22Rv1 (cell line): ENCODE results near the gene PRKCQ.

Experiments used
- H3K27ac ChIP-seq: fragments of 450-650 bp; 2 replicates; pipeline ENCODE4 v1.5.1; 2017
- ZFX ChIP-seq: fragments of 450-650 bp; IDR thresholded peaks from 2 replicates; pipeline ENCODE4 v1.6.1; 2017; ENCODE audit warnings: antibody characterized with exemption, borderline replicate concordance
- TF ChIP-seq, protein P1 (sequence below): fragments of 450-650 bp; IDR thresholded peaks from 2 replicates; pipeline ENCODE4 v1.5.1; 2017; ENCODE audit warnings: mild to moderate bottlenecking

Gene PRKCQ

DNA sequence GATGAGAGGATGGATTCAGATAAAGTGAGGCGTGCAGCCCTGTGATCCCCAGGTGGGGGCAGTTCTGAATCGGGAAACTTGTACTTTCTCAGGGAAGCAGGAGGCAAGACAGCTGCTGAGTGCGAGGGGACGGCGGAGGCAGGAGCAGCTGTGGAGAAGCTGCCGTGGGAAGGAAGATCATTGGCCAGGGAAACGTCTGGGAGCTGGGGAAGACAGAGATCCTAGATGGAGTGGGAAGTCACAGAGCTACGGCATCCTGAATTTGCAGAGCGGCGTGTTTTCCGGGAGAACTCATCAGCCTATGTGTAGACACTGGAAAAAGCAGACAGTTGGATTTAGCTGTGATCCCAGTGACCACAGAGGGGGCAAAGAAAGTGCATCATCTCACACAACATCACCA lies 9.2 kb downstream of the PRKCQ start:
- no peak for TF ChIP-seq ZFX
- TF ChIP-seq, protein P1, sequence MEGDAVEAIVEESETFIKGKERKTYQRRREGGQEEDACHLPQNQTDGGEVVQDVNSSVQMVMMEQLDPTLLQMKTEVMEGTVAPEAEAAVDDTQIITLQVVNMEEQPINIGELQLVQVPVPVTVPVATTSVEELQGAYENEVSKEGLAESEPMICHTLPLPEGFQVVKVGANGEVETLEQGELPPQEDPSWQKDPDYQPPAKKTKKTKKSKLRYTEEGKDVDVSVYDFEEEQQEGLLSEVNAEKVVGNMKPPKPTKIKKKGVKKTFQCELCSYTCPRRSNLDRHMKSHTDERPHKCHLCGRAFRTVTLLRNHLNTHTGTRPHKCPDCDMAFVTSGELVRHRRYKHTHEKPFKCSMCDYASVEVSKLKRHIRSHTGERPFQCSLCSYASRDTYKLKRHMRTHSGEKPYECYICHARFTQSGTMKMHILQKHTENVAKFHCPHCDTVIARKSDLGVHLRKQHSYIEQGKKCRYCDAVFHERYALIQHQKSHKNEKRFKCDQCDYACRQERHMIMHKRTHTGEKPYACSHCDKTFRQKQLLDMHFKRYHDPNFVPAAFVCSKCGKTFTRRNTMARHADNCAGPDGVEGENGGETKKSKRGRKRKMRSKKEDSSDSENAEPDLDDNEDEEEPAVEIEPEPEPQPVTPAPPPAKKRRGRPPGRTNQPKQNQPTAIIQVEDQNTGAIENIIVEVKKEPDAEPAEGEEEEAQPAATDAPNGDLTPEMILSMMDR = no peak
- H3K27ac ChIP-seq = no peak overlapping the region

DNA sequence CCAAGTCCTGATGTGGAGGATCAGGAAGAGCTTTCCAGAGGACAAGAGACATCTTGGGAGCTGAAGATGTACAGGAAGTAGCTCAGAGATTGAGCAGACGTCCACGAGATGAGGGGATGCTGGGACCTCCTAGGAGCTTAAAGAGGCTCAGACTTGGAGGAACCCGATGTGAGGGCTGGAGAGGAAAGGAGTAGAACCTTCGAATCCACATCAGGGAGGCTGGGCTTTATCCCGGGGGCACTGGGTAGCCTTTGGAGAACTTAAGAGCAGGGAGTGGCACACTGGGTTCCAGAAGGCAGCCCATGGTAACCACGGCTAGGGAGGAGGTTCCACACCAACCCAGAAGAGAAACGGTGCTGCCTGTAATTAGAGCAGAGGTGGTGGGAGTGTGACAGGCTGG lies 10.8 kb downstream of the PRKCQ start:
- TF ChIP-seq, protein P1 = no peak
- no peak for TF ChIP-seq ZFX
- H3K27ac ChIP-seq = no peak overlapping the region

DNA sequence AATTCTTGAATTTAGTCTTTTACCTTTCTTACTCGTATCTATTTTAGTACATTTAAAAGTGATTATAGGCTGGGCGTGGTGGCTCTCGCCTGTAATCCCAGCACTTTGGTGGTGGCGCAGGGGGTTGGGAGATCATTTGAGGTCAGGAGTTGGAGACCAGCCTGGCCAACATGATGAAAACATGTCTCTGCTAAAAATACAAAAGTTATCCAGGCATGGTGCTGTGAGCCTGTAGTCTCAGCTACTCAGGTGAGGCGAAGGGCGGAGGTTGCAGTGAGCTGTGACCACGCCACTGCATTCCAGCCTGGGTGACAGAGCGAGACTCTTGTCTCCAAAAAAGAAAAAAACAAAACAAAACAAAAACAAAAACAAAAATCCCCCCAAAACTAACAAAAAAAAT lies 12.2 kb downstream of the PRKCQ start:
- TF ChIP-seq, protein P1 = no peak
- TF ChIP-seq ZFX = no peak
- H3K27ac ChIP-seq = no peak overlapping the region

DNA sequence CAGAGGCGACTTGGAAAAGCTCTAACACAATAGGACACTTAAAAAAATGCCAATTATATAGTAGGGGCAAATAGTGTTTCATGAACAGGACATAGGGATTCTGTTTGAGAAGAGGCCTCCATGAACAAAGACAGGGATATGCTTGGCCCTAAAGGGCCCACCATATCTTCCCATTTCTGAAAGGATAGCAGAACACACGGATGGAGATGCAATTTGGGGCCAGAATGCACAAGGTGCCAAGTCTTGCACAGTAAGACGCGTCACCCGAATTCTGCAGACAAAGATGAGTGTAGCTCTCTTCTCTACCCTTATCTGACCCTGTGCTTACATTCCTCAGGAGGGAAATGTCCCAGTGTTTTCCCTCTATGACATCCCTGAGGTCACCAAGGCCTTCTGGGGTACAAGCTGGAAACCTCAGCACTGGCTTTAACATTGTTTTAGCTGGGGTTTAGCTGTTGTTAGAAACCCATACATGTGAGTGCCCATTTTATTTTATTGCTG lies 12.8 kb downstream of the PRKCQ start:
- TF ChIP-seq, protein P1 = no peak
- TF ChIP-seq ZFX = no peak
- H3K27ac ChIP-seq = no peak overlapping the region

DNA sequence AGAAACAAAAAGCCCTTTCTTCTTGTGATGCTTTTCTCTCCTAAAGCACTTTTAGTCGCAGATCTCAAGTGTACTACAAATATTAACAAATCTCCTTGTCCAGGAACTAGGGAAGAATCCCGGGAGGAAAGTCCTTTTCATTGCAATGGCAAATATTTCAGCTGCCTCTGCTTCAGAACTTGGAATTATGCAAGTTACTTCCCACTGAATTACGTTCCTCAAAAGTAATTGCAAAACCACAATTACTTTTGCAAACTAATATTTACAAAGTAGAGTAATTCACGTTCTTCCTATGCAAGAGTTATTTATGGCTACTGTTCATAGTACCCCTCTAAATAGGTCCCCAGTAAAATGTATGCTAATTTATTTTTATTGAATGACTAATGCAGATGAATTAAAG lies 14.5 kb downstream of the PRKCQ start:
- TF ChIP-seq, protein P1 = no peak
- no peak for TF ChIP-seq ZFX
- H3K27ac ChIP-seq = no peak overlapping the region

DNA sequence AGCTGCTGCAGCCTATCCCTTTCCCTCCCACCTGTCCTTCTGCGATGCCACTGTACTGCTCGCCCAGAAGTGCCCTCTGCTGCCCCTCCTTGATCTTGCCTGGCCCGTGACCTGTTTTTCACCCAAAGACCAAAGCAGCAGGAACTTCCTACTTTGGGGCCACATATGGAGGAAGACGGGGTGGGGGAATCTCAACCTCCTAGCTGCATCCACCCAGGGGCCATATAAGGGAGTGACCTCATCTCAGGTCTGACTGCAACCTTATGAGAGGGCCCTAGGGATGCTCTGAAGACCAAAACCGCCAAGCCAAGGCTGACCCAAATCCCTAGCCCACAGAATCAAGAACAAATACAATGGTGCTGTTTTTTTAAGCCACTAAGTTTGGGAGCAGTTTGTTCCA lies 15.7 kb downstream of the PRKCQ start:
- no peak overlapping the region for H3K27ac ChIP-seq
- TF ChIP-seq, protein P1 = no peak
- no peak for TF ChIP-seq ZFX

DNA sequence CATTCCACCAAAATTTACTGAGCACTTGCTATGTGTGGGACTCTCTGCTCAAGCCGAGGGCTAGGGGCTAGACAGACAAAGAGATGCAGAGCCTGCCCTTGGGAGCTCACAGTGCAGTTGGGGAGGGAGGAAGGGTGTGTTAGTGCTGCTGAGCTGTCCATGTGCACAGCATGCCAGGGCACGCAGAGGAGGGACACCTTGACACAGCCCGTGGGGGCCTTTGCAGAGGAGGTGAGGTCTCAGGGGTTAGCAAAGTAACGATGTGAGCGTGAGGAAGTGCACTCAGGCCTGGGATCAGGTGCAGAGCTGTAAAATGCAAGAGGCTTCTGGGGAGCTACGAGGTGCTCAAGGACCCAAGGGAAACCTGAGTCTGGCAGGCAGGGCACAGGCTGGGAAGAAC lies 16.3 kb downstream of the PRKCQ start:
- TF ChIP-seq, protein P1 = no peak
- no peak for TF ChIP-seq ZFX
- H3K27ac ChIP-seq = no peak overlapping the region
